22Rv1 (cell line): Measurements from ENCODE around the gene STRBP.

Source experiments
- CTCF ChIP-seq: fragments of 450-650 bp; IDR thresholded peaks from 2 replicates; pipeline ENCODE4 v1.5.1; 2017; ENCODE audit warnings: mild to moderate bottlenecking
- ZFX ChIP-seq: fragments of 450-650 bp; IDR thresholded peaks from 2 replicates; pipeline ENCODE4 v1.6.1; 2017; ENCODE audit warnings: antibody characterized with exemption, borderline replicate concordance

- TF ChIP-seq CTCF, result peak; percentile 50
- TF ChIP-seq ZFX, result no peak
Observed at GRCh38 chr9:123225374-123225813, 43.0 kb downstream of the STRBP start.
